ENCODE data around the gene NANOGP8. TPM values are rescaled to one million over a fixed set of nuclear protein-coding genes. Genes with fewer than 3 reads are reported as not detected.

The NANOGP8 gene
- total RNA-seq, 2 donors from 2014 or later, result 0.34 TPM; not detected in 1

Other genes with a start within 250 kb of the NANOGP8 start
- 10 to 100 TPM; 22.7 to 24.3 TPM for gene AQR, start 115.6 kb downstream of the NANOGP8 start, total RNA-seq
- gene ZNF770, start 97.0 kb downstream of the NANOGP8 start, total RNA-seq, result 10 to 100 TPM; 20.1 to 20.5 TPM

Measured in left colon (tissue), 2 donors.